Tongue (tissue), 2 donors: Measurements from ENCODE around the gene EXOC4. TPM values are rescaled to one million over a fixed set of nuclear protein-coding genes. Genes with fewer than 3 reads are reported as not detected.

Experiments used
- DNase-seq: peaks from one replicate; pipeline ENCODE4 v3.0.0-alpha.2; 2015
- total RNA-seq: library from RNA; depleted of rRNA; stranded (reverse); fragments of >200 nt; gene quantifications from one replicate; pipeline ENCODE4 v1.2.3, GENCODE V29; 2014

EXOC4 gene
- total RNA-seq, 1 donor from 2014 or later, result 140 TPM

GRCh38 chr7:133843341-133843740, 590.5 kb downstream of the EXOC4 start:
- no peak for DNase-seq

GRCh38 chr7:133845005-133845404, 592.1 kb downstream of the EXOC4 start:
- no peak for DNase-seq

GRCh38 chr7:133846203-133846945, 593.5 kb downstream of the EXOC4 start:
- DNase-seq, result no peak

GRCh38 chr7:133850497-133851280, 597.8 kb downstream of the EXOC4 start:
- DNase-seq, result no peak

GRCh38 chr7:133851411-133851810, 598.5 kb downstream of the EXOC4 start:
- no peak for DNase-seq

GRCh38 chr7:133853706-133854276, 600.9 kb downstream of the EXOC4 start:
- no peak for DNase-seq

GRCh38 chr7:133854739-133855138, 601.9 kb downstream of the EXOC4 start:
- peak; percentile 71 for DNase-seq

- DNase-seq, result no peak
Measured at GRCh38 chr7:133857376-133858119, 604.7 kb downstream of the EXOC4 start.

- no peak for DNase-seq
Measured at GRCh38 chr7:133858311-133858710, 605.4 kb downstream of the EXOC4 start.

- no peak for DNase-seq
Measured at GRCh38 chr7:133859231-133859630, 606.4 kb downstream of the EXOC4 start.

- DNase-seq, result no peak
Measured at GRCh38 chr7:133859871-133860450, 607.1 kb downstream of the EXOC4 start.

- no peak for DNase-seq
Measured at GRCh38 chr7:133860628-133861335, 607.9 kb downstream of the EXOC4 start.

- DNase-seq, result no peak
Measured at GRCh38 chr7:133861876-133862275, 609.0 kb downstream of the EXOC4 start.

- no peak for DNase-seq
Measured at GRCh38 chr7:133863362-133864061, 610.6 kb downstream of the EXOC4 start.

- DNase-seq, result no peak
Measured at GRCh38 chr7:133869556-133869955, 616.7 kb downstream of the EXOC4 start.

GRCh38 chr7:133871757-133872156, 618.9 kb downstream of the EXOC4 start:
- DNase-seq, result no peak

GRCh38 chr7:133873187-133873586, 620.3 kb downstream of the EXOC4 start:
- no peak for DNase-seq

- no peak for DNase-seq
Measured at GRCh38 chr7:133873631-133874030, 620.8 kb downstream of the EXOC4 start.

GRCh38 chr7:133883591-133883990, 630.7 kb downstream of the EXOC4 start:
- no peak for DNase-seq

GRCh38 chr7:133885213-133885612, 632.3 kb downstream of the EXOC4 start:
- no peak for DNase-seq

- DNase-seq, result no peak
Measured at GRCh38 chr7:133886086-133886485, 633.2 kb downstream of the EXOC4 start.
